ENCODE data around the gene ATF1. TPM values are rescaled to one million over a fixed set of nuclear protein-coding genes. Genes with fewer than 3 reads are reported as not detected.

Gene ATF1
- total RNA-seq, 4 donors from 2014 or later, result 19.2 to 35.4 (median 22.1) TPM

- TF ChIP-seq, protein P1, sequence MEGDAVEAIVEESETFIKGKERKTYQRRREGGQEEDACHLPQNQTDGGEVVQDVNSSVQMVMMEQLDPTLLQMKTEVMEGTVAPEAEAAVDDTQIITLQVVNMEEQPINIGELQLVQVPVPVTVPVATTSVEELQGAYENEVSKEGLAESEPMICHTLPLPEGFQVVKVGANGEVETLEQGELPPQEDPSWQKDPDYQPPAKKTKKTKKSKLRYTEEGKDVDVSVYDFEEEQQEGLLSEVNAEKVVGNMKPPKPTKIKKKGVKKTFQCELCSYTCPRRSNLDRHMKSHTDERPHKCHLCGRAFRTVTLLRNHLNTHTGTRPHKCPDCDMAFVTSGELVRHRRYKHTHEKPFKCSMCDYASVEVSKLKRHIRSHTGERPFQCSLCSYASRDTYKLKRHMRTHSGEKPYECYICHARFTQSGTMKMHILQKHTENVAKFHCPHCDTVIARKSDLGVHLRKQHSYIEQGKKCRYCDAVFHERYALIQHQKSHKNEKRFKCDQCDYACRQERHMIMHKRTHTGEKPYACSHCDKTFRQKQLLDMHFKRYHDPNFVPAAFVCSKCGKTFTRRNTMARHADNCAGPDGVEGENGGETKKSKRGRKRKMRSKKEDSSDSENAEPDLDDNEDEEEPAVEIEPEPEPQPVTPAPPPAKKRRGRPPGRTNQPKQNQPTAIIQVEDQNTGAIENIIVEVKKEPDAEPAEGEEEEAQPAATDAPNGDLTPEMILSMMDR (IDR thresholded peaks at IDR 0.05; ENCODE audit: low read depth), result no peak
These were observed 95.9 kb downstream of the ATF1 start for GRCh38 chr12:50859621-50860310.

- TF ChIP-seq, protein P1 (IDR thresholded peaks at IDR 0.05; ENCODE audit: low read depth), result no peak
These were observed 98.4 kb downstream of the ATF1 start for GRCh38 chr12:50862316-50862715.

DNA sequence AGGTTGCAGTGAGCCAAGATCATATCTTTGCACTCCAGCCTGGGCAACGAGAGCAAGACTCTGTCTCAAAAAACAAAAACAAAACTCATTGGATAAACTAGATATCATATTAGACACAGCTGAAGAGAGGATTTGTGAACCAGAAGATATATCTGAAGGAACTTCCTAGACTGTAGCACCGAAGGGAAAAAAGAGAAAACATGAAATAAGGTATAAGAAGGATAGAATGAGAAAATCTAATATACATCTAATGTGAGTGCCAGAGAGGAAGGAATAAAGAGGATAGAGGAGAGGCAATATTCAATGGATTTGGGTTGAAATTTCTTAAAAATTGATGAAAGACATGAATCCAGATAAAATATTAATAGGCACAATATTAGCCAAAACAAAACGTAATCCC lies 101.4 kb downstream of the ATF1 start:
- TF ChIP-seq, protein P1 (IDR thresholded peaks at IDR 0.05; ENCODE audit: low read depth), result no peak

Small RNA genes lying within 50 kb of the gene (small RNA-seq; reads per million reads assigned to genes)
- gene AC013244.2 (not detected), gene RF00019 (0.49 reads per million), gene RN7SL519P (not detected)

Other genes with a start within 250 kb of the ATF1 start
- gene TMPRSS12, start 78.8 kb downstream of the ATF1 start, total RNA-seq, result not detected
- not detected for gene HIGD1C, start 188.4 kb downstream of the ATF1 start, total RNA-seq